Suprapubic skin (tissue), 4 donors: ENCODE measurements around the gene POLR1H. TPM values are rescaled to one million over a fixed set of nuclear protein-coding genes. Genes with fewer than 3 reads are reported as not detected.

ENCODE experiments used
- DNase-seq, 2 donors: peaks; one replicate each; pipeline ENCODE4 v3.0.0-alpha.2; 2019; ENCODE audit warnings: low spot score in 2 of 2
- H3K27ac ChIP-seq: fragments of 200-600 bp; sonication (generic); one replicate; pipeline ENCODE4 v1.5.1; 2019
- H3K27me3 ChIP-seq: fragments of 200-600 bp; sonication (generic); one replicate; pipeline ENCODE4 v1.5.1; 2019
- H3K36me3 ChIP-seq: fragments of 200-600 bp; sonication (generic); one replicate; pipeline ENCODE4 v1.5.1; 2019
- H3K4me1 ChIP-seq: fragments of 200-600 bp; sonication (generic); one replicate; pipeline ENCODE4 v1.5.1; 2019
- H3K4me3 ChIP-seq: fragments of 200-600 bp; sonication (generic); one replicate; pipeline ENCODE4 v1.5.1; 2019; ENCODE audit warnings: mild to moderate bottlenecking
- H3K9me3 ChIP-seq: fragments of 200-600 bp; sonication (generic); one replicate; pipeline ENCODE4 v1.5.1; 2019
- EP300 ChIP-seq: sonication (generic); formaldehyde crosslinking; IDR thresholded peaks from one replicate; pipeline ENCODE4 v1.6.1; 2017; ENCODE audit warnings: antibody characterized with exemption
- POLR2A ChIP-seq, 2 donors: fragments of 450-650 bp; IDR thresholded peaks; one replicate each; pipeline ENCODE4 v1.6.1; 2017; ENCODE audit warnings: antibody characterized with exemption in 2 of 2, mild to moderate bottlenecking in 2 of 2, moderate library complexity in 2 of 2
- POLR2AphosphoS5 ChIP-seq, 3 donors: sonication (generic); formaldehyde crosslinking; IDR thresholded peaks; one replicate each; pipeline ENCODE4 v1.6.1; 2017; ENCODE audit warnings: antibody characterized with exemption in 3 of 3
- WGBS: methylation state at CpG from one replicate; pipeline ENCODE4 v1.1.5; 2018; 5-methylcytosine and 5-hydroxymethylcytosine counted together
- total RNA-seq, 4 donors: library from RNA; depleted of rRNA; stranded (reverse); fragments of >200 nt; gene quantifications; one replicate each; pipeline ENCODE4 v1.1.0, GENCODE V29; 2016
- TF ChIP-seq, protein P1 (sequence below), 2 donors: fragments of 200-600 bp in 1 of 2; fragments of 450-650 bp in 1 of 2; sonication (generic) in 1 of 2; IDR thresholded peaks; one replicate each; pipeline ENCODE4 v1.5.1; 2016 to 2019; ENCODE audit warnings: antibody characterized with exemption in 2 of 2, mild to moderate bottlenecking in 1 of 2, moderate library complexity in 1 of 2

Gene POLR1H
- total RNA-seq, 4 donors from 2014 or later = 16.7 to 23.9 (median 21.6) TPM

DNA sequence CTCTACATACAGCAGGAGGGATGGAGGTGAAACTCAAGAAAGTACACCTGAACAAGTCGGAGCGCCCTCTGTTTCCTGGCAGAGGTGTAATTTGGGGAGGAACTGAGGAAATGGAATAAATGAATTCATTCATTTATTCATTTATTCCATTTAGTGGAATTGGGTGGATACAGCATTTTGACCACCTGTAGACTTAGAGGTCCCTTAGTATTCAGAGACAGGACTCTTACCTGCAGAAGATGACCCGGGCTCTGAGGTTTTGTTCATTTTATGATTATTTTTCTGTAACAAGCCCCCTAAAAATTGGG is 42.8 kb downstream of the POLR1H start:
- Histone ChIP-seq H3K27me3 (peaks cover 34% of the 10 kb centered on the region), H3K36me3 (no peaks in the 10 kb centered on the region), H3K4me1 (peaks cover 36% of the 10 kb centered on the region), H3K4me3 (peak overlapping the region; percentile 53), H3K27ac (no peak overlapping the region), H3K9me3 (no peaks in the 10 kb centered on the region)
- no peak for DNase-seq
- TF ChIP-seq POLR2A (IDR thresholded peaks at IDR 0.05) (no peak), POLR2AphosphoS5 (IDR thresholded peaks at IDR 0.05) (no peak), EP300 (no peak)
- TF ChIP-seq, protein P1, sequence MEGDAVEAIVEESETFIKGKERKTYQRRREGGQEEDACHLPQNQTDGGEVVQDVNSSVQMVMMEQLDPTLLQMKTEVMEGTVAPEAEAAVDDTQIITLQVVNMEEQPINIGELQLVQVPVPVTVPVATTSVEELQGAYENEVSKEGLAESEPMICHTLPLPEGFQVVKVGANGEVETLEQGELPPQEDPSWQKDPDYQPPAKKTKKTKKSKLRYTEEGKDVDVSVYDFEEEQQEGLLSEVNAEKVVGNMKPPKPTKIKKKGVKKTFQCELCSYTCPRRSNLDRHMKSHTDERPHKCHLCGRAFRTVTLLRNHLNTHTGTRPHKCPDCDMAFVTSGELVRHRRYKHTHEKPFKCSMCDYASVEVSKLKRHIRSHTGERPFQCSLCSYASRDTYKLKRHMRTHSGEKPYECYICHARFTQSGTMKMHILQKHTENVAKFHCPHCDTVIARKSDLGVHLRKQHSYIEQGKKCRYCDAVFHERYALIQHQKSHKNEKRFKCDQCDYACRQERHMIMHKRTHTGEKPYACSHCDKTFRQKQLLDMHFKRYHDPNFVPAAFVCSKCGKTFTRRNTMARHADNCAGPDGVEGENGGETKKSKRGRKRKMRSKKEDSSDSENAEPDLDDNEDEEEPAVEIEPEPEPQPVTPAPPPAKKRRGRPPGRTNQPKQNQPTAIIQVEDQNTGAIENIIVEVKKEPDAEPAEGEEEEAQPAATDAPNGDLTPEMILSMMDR (IDR thresholded peaks at IDR 0.05) = no peak
- 40% methylated on average over 3 of the region's 3 CpGs for WGBS

DNA sequence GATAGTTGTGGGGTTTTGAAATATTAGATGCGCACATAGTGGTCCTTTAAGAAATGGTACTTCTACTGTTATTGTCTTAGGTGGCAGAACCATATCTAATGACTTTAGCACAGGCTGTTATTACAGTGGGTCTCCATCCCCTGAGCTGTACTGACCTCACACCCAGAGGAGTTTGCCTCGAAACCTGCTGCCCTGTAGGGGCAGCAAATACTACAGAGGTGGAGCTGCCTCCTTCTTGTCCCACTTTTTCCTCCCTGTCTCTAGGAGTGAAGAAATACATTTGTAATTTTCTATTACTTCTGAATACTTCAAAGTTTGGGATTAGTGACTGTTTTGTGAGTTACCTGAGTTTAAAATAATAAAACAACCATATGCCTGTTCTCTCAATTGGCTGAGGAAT is 43.6 kb downstream of the POLR1H start:
- Histone ChIP-seq H3K9me3 (no peaks in the 10 kb centered on the region), H3K4me1 (peaks cover 36% of the 10 kb centered on the region), H3K27ac (no peak overlapping the region), H3K4me3 (no peak overlapping the region), H3K36me3 (no peaks in the 10 kb centered on the region), H3K27me3 (peaks cover 40% of the 10 kb centered on the region)
- TF ChIP-seq POLR2A (IDR thresholded peaks at IDR 0.05) (no peak), POLR2AphosphoS5 (IDR thresholded peaks at IDR 0.05) (no peak), EP300 (no peak)
- TF ChIP-seq, protein P1 (IDR thresholded peaks at IDR 0.05) = no peak
- 87% methylated on average over 2 of the region's 2 CpGs for WGBS
- DNase-seq = no peak

DNA sequence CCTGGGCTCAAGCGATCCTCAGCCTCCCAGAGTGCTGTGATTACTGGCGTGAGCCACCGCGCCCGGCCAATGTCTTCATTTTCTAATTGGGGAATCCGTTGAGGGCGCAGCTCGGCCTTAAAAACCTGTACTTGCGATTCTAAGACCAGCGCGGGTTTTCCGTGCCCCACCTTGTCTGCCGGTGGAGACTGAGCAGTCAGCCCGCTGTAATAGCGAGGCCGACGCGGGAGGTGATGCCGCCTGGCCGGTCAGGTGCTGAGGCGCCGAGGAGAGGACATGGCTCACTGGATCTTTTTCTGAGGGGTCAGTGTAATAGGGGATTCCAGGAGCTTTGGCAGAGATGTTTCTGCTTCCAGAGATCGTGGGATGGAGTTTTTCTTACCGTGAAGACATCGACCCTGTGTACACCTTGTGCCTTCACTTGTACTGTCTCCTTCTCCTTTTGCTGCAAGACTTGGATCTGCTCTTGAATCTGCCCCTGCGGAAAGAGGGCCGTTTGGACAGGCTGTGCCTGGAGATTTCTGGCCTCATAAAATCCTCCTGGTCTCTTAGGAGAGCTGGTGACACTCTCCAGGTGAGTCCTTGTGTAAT is 50.3 kb downstream of the POLR1H start:
- Histone ChIP-seq H3K27ac (no peak overlapping the region), H3K4me1 (no peaks in the 10 kb centered on the region), H3K4me3 (no peak overlapping the region), H3K27me3 (peaks cover 77% of the 10 kb centered on the region), H3K9me3 (no peaks in the 10 kb centered on the region), H3K36me3 (no peaks in the 10 kb centered on the region)
- 53% methylated on average over 27 of the region's 27 CpGs for whole genome bisulfite sequencing
- TF ChIP-seq POLR2A (IDR thresholded peaks at IDR 0.05) (no peak), POLR2AphosphoS5 (IDR thresholded peaks at IDR 0.05) (no peak), EP300 (no peak)
- TF ChIP-seq, protein P1 (IDR thresholded peaks at IDR 0.05) = no peak
- DNase-seq = no peak

DNA sequence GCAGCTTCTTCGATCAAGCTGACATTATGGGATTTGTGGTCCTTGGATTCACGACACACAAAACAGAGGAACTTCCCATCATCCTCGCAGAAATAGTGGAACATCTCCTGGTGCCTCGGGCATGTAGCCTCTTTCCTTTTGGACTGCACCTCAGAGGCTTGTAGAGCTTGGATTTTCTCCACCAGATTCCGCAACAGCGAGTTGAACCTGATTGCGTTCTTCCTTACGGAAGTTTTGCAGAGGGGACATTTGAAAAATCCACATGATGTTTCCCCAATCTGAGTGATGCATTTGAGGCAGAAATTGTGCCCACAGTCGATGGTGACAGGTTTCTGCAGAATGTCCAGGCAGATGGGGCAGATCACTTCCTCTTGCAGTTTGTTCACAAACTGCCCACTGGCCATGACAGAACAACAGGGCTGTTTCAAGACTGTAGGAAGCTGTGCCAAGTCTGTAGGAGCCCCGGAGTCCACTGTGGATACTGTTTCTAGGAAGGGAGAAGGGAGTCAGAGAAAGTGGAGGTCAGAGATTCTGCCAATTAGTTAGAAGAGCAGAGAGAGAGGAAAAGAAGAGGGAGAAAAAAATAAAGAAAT is 51.4 kb downstream of the POLR1H start:
- no peak for DNase-seq
- H3K36me3 ChIP-seq = no peaks in the 10 kb centered on the region
- no peaks in the 10 kb centered on the region for H3K9me3 ChIP-seq
- WGBS = 80% methylated on average over 10 of the region's 10 CpGs
- no peak for TF ChIP-seq POLR2A (IDR thresholded peaks at IDR 0.05)
- no peak for TF ChIP-seq POLR2AphosphoS5 (IDR thresholded peaks at IDR 0.05)
- TF ChIP-seq, protein P1 (IDR thresholded peaks at IDR 0.05) = no peak
- TF ChIP-seq EP300 = no peak
- no peaks in the 10 kb centered on the region for H3K4me1 ChIP-seq
- H3K27me3 ChIP-seq = peaks cover 71% of the 10 kb centered on the region
- no peak overlapping the region for H3K27ac ChIP-seq
- no peak overlapping the region for H3K4me3 ChIP-seq

DNA sequence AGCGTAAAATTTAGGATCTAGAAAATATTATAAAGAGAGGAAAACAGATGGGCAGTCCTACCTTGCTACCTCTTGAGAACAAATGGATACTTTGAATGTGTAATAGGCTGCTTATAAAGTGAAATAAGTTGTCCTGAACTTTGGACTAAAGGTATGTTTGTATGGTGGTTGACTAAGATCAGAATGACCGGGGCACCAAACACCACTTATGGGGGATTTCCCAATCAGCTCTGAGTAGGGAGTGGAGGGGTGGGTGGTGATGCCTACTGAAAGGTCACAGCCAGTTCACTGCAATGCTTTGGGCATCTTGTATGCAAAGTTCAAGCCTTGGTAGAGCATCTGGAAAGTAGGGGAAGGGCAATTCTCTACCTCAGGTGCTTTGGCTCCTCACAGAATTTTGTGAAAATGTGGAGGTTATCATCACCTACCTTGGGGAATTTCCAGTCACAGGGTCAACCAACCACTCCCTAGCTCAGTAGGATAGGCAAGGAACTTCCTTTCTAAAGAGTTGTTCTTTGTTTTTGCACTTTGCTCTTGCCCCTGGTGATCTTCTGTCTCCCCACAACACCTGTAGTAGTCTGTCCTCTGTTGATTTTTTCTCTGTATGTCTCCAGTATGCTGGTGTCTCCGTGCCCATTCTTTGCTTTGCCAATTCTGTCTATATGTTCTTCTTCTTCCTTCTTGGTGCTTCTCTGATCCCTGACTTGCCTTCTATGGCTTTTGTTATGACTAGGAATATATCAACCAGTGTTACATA is 52.1 kb downstream of the POLR1H start, which contains the start of gene TRIM31:
TSS of gene TRIM31 (minus strand) at position 88 of the 757 bp plus-strand sequence. CDS start 285 bp downstream, outside the sequence.
- WGBS = 76% methylated on average over 3 of the region's 3 CpGs

More for the DNA sequence above, 52.1 kb downstream of the POLR1H start, which contains the start of gene TRIM31:
- H3K4me1 ChIP-seq = no peaks in the 10 kb centered on the region
- H3K27me3 ChIP-seq = peaks cover 66% of the 10 kb centered on the region
- no peaks in the 10 kb centered on the region for H3K9me3 ChIP-seq
- H3K27ac ChIP-seq = no peak within 1 kb of the TSS
- no peaks in the 10 kb centered on the region for H3K36me3 ChIP-seq
- DNase-seq = no peak
- H3K4me3 ChIP-seq = no peak within 1 kb of the TSS
- TF ChIP-seq POLR2A (IDR thresholded peaks at IDR 0.05) = no peak
- TF ChIP-seq, protein P1 (IDR thresholded peaks at IDR 0.05) = no peak
- TF ChIP-seq POLR2AphosphoS5 (IDR thresholded peaks at IDR 0.05) = no peak
- TF ChIP-seq EP300 = no peak
